Stomach (tissue), 9 donors: Measurements from ENCODE around the gene SIGLEC9. TPM values are rescaled to one million over a fixed set of nuclear protein-coding genes. Genes with fewer than 3 reads are reported as not detected.

Experiments used
- DNase-seq, 2 donors: peaks; one replicate each; pipeline versions ENCODE4 v3.0.0 to v3.0.0-alpha.2; 2013 to 2019
- H3K27ac ChIP-seq, 5 donors: fragments of 200-600 bp in 4 of 5; sonication (generic) in 4 of 5; one replicate each; pipeline ENCODE4 v1.5.1; 2013 to 2019; ENCODE audit warnings: mild to moderate bottlenecking in 1 of 5, moderate library complexity in 1 of 5
- H3K27me3 ChIP-seq, 3 donors: fragments of 200-600 bp; sonication (generic); one replicate each; pipeline ENCODE4 v1.5.1; 2017 to 2019; ENCODE audit warnings: mixed run types in 1 of 3
- H3K36me3 ChIP-seq, 4 donors: fragments of 200-600 bp; sonication (generic); 1 replicate in 3 of 4; 2 replicates in 1 of 4; pipeline ENCODE4 v1.5.1; 2016 to 2019
- H3K4me1 ChIP-seq, 4 donors: fragments of 200-600 bp; sonication (generic); one replicate each; pipeline ENCODE4 v1.5.1; 2016 to 2019
- H3K4me3 ChIP-seq, 4 donors: fragments of 200-600 bp; sonication (generic) in 3 of 4; one replicate each; pipeline ENCODE4 v1.5.1; 2016 to 2019; ENCODE audit warnings: mild to moderate bottlenecking in 1 of 4
- H3K9me3 ChIP-seq, 4 donors: fragments of 200-600 bp; sonication (generic); one replicate each; pipeline ENCODE4 v1.5.1; 2016 to 2019
- EP300 ChIP-seq: sonication (generic); formaldehyde crosslinking; IDR thresholded peaks from one replicate; pipeline ENCODE4 v1.6.1; 2017; ENCODE audit warnings: antibody characterized with exemption
- POLR2A ChIP-seq, 4 donors: fragments of 450-650 bp; IDR thresholded peaks; one replicate each; pipeline ENCODE4 v1.6.1; 2016; ENCODE audit warnings: antibody characterized with exemption in 4 of 4, control low read depth in 2 of 4, mild to moderate bottlenecking in 1 of 4, moderate library complexity in 1 of 4
- POLR2AphosphoS5 ChIP-seq, 3 donors: sonication (generic); formaldehyde crosslinking; IDR thresholded peaks; one replicate each; pipeline ENCODE4 v1.6.1; 2016; ENCODE audit warnings: antibody characterized with exemption in 3 of 3
- WGBS, 5 donors: extraction: QIAGEN DNeasy Blood & Tissue Kit in 3 of 5; methylation state at CpG; one replicate each; pipeline versions ENCODE4 v1.1.5 to v1.1.7; 2013 to 2018; 5-methylcytosine and 5-hydroxymethylcytosine counted together
- intact Hi-C: fragments of 100-400 bp; cut with DNase I; formaldehyde crosslinking; loops from one replicate; pipeline ENCODE4 v1.15.1; 2023; ENCODE audit warnings: low total_unique reads
- polyA plus RNA-seq, 3 donors: library from polyadenylated mRNA; stranded (reverse); fragments of 200-250 nt; gene quantifications; one replicate each; pipeline ENCODE4 v1.2.3, GENCODE V29; 2013
- total RNA-seq, 5 donors: library from RNA; depleted of rRNA; stranded (reverse); fragments of >200 nt; gene quantifications; one replicate each; pipeline versions ENCODE4 v1.1.0 to v1.2.3, GENCODE V29; 2014 to 2016
- TF ChIP-seq, protein P1 (sequence below), 7 experiments: fragments of 450-650 bp in 4 of 7; fragments of 200-600 bp in 3 of 7; sonication (generic) in 3 of 7; IDR thresholded peaks; one replicate each; pipeline ENCODE4 v1.5.1; 2016 to 2019; ENCODE audit warnings: antibody characterized with exemption in 7 of 7, control low read depth in 2 of 7, mild to moderate bottlenecking in 1 of 7
- donor health status: healthy with polysubstance abuse.
- donor health status: Bipolar disorder and iron deficiency.
- donor health status: healthy.

Gene SIGLEC9
- total and polyA plus RNA-seq, 8 donors, result 0.61 to 13.9 (median 1.2) TPM; not detected in 1

DNA sequence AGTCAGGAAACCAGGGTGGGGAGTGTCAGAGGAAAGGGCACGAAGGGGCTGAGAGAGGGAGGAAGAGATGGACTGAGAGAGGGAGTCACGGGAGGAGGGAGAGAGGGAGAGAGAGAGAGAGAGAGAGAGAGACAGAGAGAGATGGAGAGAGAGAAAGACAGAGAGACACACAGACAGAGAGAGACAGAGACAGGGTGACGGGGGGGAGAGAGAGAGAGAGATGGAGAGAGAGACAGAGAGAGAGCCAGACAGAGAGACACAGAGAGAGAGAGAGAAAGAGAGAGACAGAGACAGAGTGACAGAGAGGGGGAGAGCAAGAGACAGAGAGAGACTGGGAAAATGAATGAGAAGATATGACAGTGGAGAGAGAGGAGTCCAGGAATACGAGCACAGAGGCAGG lies 41.5 kb upstream of the SIGLEC9 start:
- no peak overlapping the region for H3K27ac ChIP-seq
- no peaks in the 10 kb centered on the region for H3K4me1 ChIP-seq
- H3K9me3 ChIP-seq, result no peaks in the 10 kb centered on the region
- TF ChIP-seq, protein P1, sequence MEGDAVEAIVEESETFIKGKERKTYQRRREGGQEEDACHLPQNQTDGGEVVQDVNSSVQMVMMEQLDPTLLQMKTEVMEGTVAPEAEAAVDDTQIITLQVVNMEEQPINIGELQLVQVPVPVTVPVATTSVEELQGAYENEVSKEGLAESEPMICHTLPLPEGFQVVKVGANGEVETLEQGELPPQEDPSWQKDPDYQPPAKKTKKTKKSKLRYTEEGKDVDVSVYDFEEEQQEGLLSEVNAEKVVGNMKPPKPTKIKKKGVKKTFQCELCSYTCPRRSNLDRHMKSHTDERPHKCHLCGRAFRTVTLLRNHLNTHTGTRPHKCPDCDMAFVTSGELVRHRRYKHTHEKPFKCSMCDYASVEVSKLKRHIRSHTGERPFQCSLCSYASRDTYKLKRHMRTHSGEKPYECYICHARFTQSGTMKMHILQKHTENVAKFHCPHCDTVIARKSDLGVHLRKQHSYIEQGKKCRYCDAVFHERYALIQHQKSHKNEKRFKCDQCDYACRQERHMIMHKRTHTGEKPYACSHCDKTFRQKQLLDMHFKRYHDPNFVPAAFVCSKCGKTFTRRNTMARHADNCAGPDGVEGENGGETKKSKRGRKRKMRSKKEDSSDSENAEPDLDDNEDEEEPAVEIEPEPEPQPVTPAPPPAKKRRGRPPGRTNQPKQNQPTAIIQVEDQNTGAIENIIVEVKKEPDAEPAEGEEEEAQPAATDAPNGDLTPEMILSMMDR (IDR thresholded peaks at IDR 0.05), result no peak
- intact Hi-C loops, result no loop called here
- no peak overlapping the region for H3K4me3 ChIP-seq
- 30 to 54% (median 45%) methylated on average over 4 of the region's 4 CpGs for WGBS, 5 donors
- no peaks in the 10 kb centered on the region for H3K36me3 ChIP-seq
- no peak for DNase-seq
- H3K27me3 ChIP-seq, result peaks cover 0 to 30% (median 3%) of the 10 kb centered on the region in 3 donors

DNA sequence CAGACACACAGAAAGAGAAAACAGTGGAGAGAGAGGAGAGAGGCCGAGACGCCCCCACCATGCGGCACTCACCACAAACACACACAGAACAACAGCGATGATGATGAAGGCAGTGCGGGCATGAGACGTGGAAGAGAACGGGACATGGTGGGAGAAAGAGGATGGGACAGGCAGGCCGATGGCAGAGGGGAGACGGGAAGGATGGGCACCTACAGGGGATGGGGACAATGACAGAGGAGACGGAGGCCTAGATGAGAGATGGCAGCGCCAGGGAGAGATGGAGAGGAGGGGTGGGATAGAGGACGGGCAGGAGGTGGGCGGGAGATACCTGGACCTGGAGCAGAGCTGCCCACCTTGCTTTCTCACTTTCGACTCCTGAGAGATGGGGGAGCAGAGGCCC lies 40.9 kb upstream of the SIGLEC9 start:
- intact Hi-C loops, result no loop called here
- no peaks in the 10 kb centered on the region for H3K36me3 ChIP-seq
- TF ChIP-seq, protein P1 (IDR thresholded peaks at IDR 0.05), result no peak
- TF ChIP-seq POLR2A (IDR thresholded peaks at IDR 0.05) (no peak), EP300 (no peak), POLR2AphosphoS5 (IDR thresholded peaks at IDR 0.05) (no peak)
- no peaks in the 10 kb centered on the region for H3K9me3 ChIP-seq
- H3K4me3 ChIP-seq, result no peak overlapping the region
- H3K27ac ChIP-seq, result no peak overlapping the region
- peaks cover 0 to 30% (median 3%) of the 10 kb centered on the region in 3 donors for H3K27me3 ChIP-seq
- DNase-seq, result no peak
- no peaks in the 10 kb centered on the region for H3K4me1 ChIP-seq
- 70 to 81% (median 79%) methylated on average over 14 of the region's 14 CpGs for WGBS, 5 donors

DNA sequence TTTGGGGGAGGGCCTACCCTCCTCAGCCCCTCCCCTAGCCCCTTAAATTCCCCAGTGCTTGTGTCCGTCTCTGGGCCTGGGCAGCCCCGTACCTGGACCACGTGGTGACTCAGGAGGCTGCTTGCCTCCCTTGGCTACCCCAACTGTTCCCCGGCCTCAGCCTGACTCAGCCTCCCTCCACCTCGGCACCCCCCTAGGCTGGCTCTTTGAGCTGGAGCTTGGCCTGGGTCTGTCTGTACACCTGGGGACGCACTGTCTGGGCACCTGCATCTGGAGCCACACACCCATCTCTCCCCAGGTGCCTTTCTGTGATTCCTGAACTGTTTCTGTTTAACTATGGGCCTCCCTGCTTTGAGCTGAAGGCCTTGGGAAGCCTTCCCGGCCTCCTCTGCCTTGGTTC lies 40.2 kb upstream of the SIGLEC9 start:
- intact Hi-C loops, result no loop called here
- peaks cover 0 to 30% (median 3%) of the 10 kb centered on the region in 3 donors for H3K27me3 ChIP-seq
- H3K4me3 ChIP-seq, result no peak overlapping the region
- no peaks in the 10 kb centered on the region for H3K4me1 ChIP-seq
- TF ChIP-seq POLR2AphosphoS5 (IDR thresholded peaks at IDR 0.05), result no peak
- TF ChIP-seq, protein P1 (IDR thresholded peaks at IDR 0.05), result no peak
- no peak for TF ChIP-seq EP300
- no peak for TF ChIP-seq POLR2A (IDR thresholded peaks at IDR 0.05)
- H3K36me3 ChIP-seq, result no peaks in the 10 kb centered on the region
- no peaks in the 10 kb centered on the region for H3K9me3 ChIP-seq
- DNase-seq, result no peak
- no peak overlapping the region for H3K27ac ChIP-seq
- WGBS, 5 donors, result 71 to 79% (median 76%) methylated on average over 6 to 7 of the region's 7 CpGs

DNA sequence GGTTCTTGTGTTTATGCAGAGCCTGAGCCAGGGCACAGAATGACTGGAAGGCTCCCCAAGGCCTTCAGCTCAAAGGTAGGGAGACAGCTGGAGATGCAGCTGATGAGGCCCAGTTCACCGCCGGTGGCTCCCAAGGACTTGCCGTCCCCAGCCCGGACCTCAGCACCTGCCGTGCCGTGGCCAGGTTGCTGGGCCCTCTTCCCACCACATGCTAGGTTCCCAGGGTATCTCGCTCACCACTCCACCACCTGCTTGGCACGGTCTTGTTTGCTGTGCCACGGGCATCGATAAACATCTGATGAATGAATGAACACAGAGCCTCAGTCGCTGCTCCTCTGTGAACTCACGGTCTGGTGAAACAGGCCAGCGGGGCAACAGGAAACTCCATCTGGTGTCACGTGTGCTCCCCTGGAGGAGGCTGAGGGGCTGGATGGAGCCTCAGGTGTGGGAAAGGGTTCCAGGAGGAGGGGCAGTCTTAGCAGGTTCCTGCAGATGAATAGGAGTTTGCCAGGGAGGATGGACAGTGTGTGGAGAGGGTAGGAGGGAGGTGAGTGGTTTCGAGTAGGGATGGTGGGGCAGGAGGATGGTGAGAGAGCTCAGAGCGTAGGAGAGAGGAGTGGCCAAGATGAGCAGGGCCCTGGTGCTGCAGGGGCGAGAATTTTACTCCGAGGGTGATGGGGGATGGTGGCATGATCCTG lies 38.4 kb upstream of the SIGLEC9 start:
- no peak overlapping the region for H3K4me3 ChIP-seq
- no peak for DNase-seq
- H3K9me3 ChIP-seq, result no peaks in the 10 kb centered on the region
- H3K27ac ChIP-seq, result no peak overlapping the region
- H3K4me1 ChIP-seq, result no peaks in the 10 kb centered on the region
- no peaks in the 10 kb centered on the region for H3K36me3 ChIP-seq
- TF ChIP-seq EP300 (no peak), POLR2A (IDR thresholded peaks at IDR 0.05) (no peak), POLR2AphosphoS5 (IDR thresholded peaks at IDR 0.05) (no peak)
- TF ChIP-seq, protein P1 (IDR thresholded peaks at IDR 0.05), result no peak
- intact Hi-C loops, result no loop called here
- WGBS, 5 donors, result 76 to 84% (median 79%) methylated on average over 18 of the region's 18 CpGs
- peaks cover 0 to 29% (median 3%) of the 10 kb centered on the region in 3 donors for H3K27me3 ChIP-seq
